WERI-Rb-1 (cell line): Measurements from ENCODE around the gene NDUFB1.

Experiments
- DNase-seq: peaks from one replicate; pipeline ENCODE4 v3.0.0-alpha.2; 2020
- H3K27ac ChIP-seq: fragments of 250-450 bp; sonication (Bioruptor Pico); 2 replicates; pipeline ENCODE4 v1.5.1; 2020; ENCODE audit warnings: mild to moderate bottlenecking, moderate library complexity
- H3K27me3 ChIP-seq: fragments of 250-450 bp; sonication (Bioruptor Pico); 2 replicates; pipeline ENCODE4 v1.5.1; 2021; ENCODE audit warnings: mild to moderate bottlenecking, low read depth, moderate library complexity; ENCODE audit not compliant: insufficient read depth, severe bottlenecking
- H3K36me3 ChIP-seq: fragments of 250-450 bp; sonication (Bioruptor Pico); 2 replicates; pipeline ENCODE4 v1.5.1; 2020; ENCODE audit warnings: mild to moderate bottlenecking, moderate library complexity
- H3K4me3 ChIP-seq: 2 replicates; pipeline ENCODE4 v1.5.1; 2011; ENCODE audit warnings: low read depth, mild to moderate bottlenecking, control low read depth, low read length
- H3K9me3 ChIP-seq: fragments of 250-450 bp; sonication (Bioruptor Pico); 2 replicates; pipeline ENCODE4 v1.5.1; 2021; ENCODE audit warnings: mild to moderate bottlenecking, moderate library complexity; ENCODE audit not compliant: severe bottlenecking
- CTCF ChIP-seq: IDR thresholded peaks from 2 replicates; pipeline ENCODE4 v1.5.1; 2011; ENCODE audit warnings: low read depth, mild to moderate bottlenecking, control low read depth, inconsistent platforms, low read length

NDUFB1 gene

GRCh38 chr14:92106143-92106926 is 15.2 kb downstream of the NDUFB1 start, which contains the start of gene ATXN3:
ATXN3 (minus strand) TSS chr14:92106582; CDS start chr14:92106552, 30 bp downstream.
- Histone ChIP-seq H3K27ac (peak within 1 kb of the TSS; percentile 89), H3K4me3 (peak within 1 kb of the TSS; percentile 98), H3K36me3 (no peaks in the 10 kb centered on the region; the same call in 1 of the 2 replicates), H3K27me3 (no peaks in the 10 kb centered on the region), H3K9me3 (no peaks in the 10 kb centered on the region)
- peak; percentile 98 for DNase-seq
- TF ChIP-seq CTCF = peak; percentile 87

DNA sequence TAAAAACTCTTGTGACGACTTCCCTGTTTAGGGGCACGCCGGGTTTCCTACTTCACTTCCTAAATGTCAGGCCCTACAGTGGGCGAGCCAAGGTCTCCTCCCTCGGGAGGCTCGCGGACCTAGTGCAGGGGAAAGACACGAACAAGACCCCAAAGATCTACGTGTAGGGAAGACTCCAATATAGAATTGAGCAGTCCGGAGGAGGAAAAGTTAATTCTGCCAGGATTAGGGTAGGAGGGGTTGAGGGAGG is 15.7 kb downstream of the NDUFB1 start:
- H3K9me3 ChIP-seq = no peaks in the 10 kb centered on the region
- peak overlapping the region; percentile 89 for H3K27ac ChIP-seq
- TF ChIP-seq CTCF = no peak
- H3K36me3 ChIP-seq = no peaks in the 10 kb centered on the region; the same call in 1 of the 2 replicates
- H3K4me3 ChIP-seq = peak overlapping the region; percentile 98
- no peaks in the 10 kb centered on the region for H3K27me3 ChIP-seq
- DNase-seq = no peak

DNA sequence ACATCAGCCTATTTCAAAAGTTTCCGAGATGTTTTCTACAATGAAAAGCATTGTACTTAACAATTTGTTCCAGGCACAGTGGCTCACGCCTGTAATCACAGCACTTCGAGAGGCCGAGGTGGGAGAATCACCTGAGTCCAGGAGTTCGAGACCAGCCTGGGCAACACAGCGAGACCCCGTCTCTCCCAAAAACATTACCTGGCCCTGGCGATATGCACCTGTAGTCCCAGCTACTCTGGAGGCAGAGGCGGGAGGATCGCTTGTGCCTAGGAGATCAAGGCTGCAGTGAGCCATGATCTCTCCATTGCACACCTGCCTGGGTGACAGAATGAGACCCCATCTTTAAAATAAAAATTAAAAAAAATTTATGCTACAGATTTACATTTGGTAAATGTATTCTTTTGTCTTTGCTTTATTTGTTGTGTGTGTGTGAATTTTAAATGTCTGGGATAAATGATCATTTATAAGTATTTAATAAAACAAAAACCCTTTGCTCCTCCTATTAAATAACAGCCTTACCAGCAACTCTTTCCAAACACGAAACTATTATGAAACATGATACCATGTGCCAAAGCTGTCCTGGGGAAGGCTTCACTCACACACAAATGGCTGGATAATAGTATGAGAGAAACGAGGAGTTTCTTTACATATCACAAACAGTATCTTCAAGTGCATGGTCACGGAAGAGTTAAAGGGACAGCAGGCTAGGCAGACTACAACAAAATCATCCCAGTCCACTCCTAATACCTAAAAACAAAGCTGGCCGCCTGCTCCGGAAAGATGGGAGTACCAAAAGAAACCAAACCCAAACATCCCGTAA is 16.2 kb downstream of the NDUFB1 start:
- no peaks in the 10 kb centered on the region for H3K9me3 ChIP-seq
- no peaks in the 10 kb centered on the region for H3K27me3 ChIP-seq
- no peak for DNase-seq
- H3K4me3 ChIP-seq = peak overlapping the region; percentile 98
- H3K27ac ChIP-seq = peak overlapping the region; percentile 89; the same call in 1 of the 2 replicates
- H3K36me3 ChIP-seq = no peaks in the 10 kb centered on the region; the same call in 1 of the 2 replicates
- no peak for TF ChIP-seq CTCF

DNA sequence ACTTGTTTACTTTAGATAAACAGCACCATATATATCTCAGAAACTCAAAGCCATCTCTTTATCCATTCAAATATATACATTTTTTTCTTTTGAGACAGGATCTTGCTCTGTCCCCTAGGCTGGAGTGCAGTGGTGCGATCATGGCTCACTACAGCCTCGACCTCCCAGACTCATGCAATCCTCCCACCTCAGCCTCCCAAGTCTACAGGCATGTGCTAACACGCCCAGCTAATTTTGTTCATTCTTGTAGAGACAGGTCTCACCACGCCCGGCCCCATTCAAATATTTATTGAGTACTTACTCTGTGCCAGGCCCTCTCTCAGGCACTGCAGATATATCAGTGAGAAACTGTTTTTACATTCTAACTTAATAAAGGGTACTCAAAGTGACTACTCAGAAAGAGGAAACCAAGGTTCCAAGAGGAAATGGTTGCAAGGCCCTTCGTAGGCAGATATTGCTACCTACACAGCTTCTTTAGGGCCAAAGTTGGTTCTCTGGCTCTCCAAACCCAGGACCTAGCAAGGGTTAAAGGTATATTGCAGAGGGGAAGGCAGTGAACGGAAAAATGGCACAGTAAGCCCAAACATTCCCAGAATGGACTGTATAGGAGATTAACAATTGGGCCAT is 18.0 kb downstream of the NDUFB1 start:
- DNase-seq = no peak
- Histone ChIP-seq H3K9me3 (no peaks in the 10 kb centered on the region), H3K27ac (no peak overlapping the region), H3K4me3 (no peak overlapping the region), H3K36me3 (no peaks in the 10 kb centered on the region; the same call in 1 of the 2 replicates), H3K27me3 (no peaks in the 10 kb centered on the region)
- TF ChIP-seq CTCF = no peak

- no peak for TF ChIP-seq CTCF
- peaks cover 9% of the 10 kb centered on the region for H3K36me3 ChIP-seq
- no peaks in the 10 kb centered on the region for H3K27me3 ChIP-seq
- H3K27ac ChIP-seq = no peak overlapping the region
- no peak overlapping the region for H3K4me3 ChIP-seq
- no peaks in the 10 kb centered on the region for H3K9me3 ChIP-seq
- no peak for DNase-seq
Measured at GRCh38 chr14:92099802-92100201, 21.7 kb downstream of the NDUFB1 start.
